K562 (cell line): ENCODE data around the gene VWA5B1. TPM values are rescaled to one million over a fixed set of nuclear protein-coding genes. Genes with fewer than 3 reads are reported as not detected.

ENCODE experiments used
- ATAC-seq: fragments of 200-7000 bp; cut with Tn5 transposase; 3 replicates; pipeline ENCODE4 v1.9.1; 2020; ENCODE audit warnings: moderate library complexity
- BruUV-seq: library from RNA; stranded (reverse); fragments of 400-500 nt; replicated peaks from 2 replicates; lab custom pipeline; 2021; lab: Mats Ljungman, UMichigan
- CTCF ChIA-PET: fragments of 300-600 bp; formaldehyde crosslinking; extraction: SDS; loops from one replicate; lab custom pipeline; 2021; ENCODE audit warnings: low intra/inter-chr PET ratio; lab: Yijun Ruan, JAX
- POLR2A ChIA-PET: fragments of 300-600, 350-650 bp; sonication (Branson Sonifier 250); formaldehyde crosslinking; extraction: SDS; loops from one replicate; lab custom pipeline; 2021; ENCODE audit warnings: antibody characterized with exemption, inconsistent platforms; lab: Yijun Ruan, JAX
- DNase-seq, 4 experiments: peaks; one replicate each; pipeline versions ENCODE4 v3.0.0 to v3.0.0-alpha.2; 2011 to 2018; ENCODE audit warnings: low spot score in 3 of 4, mixed read lengths in 3 of 4; ENCODE audit errors: extremely low read depth in 1 of 4
- FAIRE-seq: peaks from 2 replicates; lab custom pipeline; 2011; peaks lifted over from hg19 to GRCh38; lab: Jason Lieb, UNC
- H2AFZ ChIP-seq: 2 replicates; pipeline ENCODE4 v1.6.0; 2011; ENCODE audit warnings: low read depth, low read length, control low read depth, inconsistent platforms
- H3K27ac ChIP-seq: fragments of 200-600 bp; 3 replicates; pipeline ENCODE4 v1.8.0; 2011; ENCODE audit warnings: low read depth, mild to moderate bottlenecking, control low read depth, inconsistent platforms, low read length, moderate library complexity, mixed read lengths; ENCODE audit errors: extremely low read depth
- H3K27me3 ChIP-seq, 2 experiments: fragments of 300-600 bp in 1 of 2; 2 replicates in 1 of 2; 3 replicates in 1 of 2; pipeline versions ENCODE4 v1.6.0 to v1.8.0; 2011; ENCODE audit warnings: inconsistent platforms in 2 of 2, low read length in 2 of 2, mild to moderate bottlenecking in 1 of 2, mixed read lengths in 1 of 2, moderate library complexity in 1 of 2; ENCODE audit not compliant: control insufficient read depth in 2 of 2, insufficient read depth in 2 of 2
- H3K36me3 ChIP-seq: fragments of 300-600 bp; 3 replicates; pipeline ENCODE4 v1.8.0; 2011; ENCODE audit warnings: mild to moderate bottlenecking, low read length, inconsistent platforms; ENCODE audit not compliant: control insufficient read depth, insufficient read depth
- H3K4me1 ChIP-seq, 2 experiments: fragments of 200-600 bp in 1 of 2; replicated peaks in 1 of 2; 2 replicates in 1 of 2; 3 replicates in 1 of 2; pipeline versions ENCODE4 v1.5.1 to v1.8.0; 2011; ENCODE audit warnings: inconsistent platforms in 2 of 2, low read length in 2 of 2, mild to moderate bottlenecking in 1 of 2, mixed read lengths in 1 of 2, moderate library complexity in 1 of 2; ENCODE audit not compliant: control insufficient read depth in 2 of 2, insufficient read depth in 2 of 2
- H3K4me2 ChIP-seq: 2 replicates; pipeline ENCODE4 v1.6.1; 2011; ENCODE audit warnings: low read length, control low read depth, inconsistent platforms, mixed read lengths; ENCODE audit not compliant: insufficient read depth
- H3K4me3 ChIP-seq: fragments of 200-600 bp; sonication (generic), shearing (Covaris generic); 2 replicates; pipeline ENCODE4 v1.5.1; 2016; ENCODE audit warnings: control low read depth, inconsistent platforms
- H3K79me2 ChIP-seq: fragments of 200-600 bp; 3 replicates; pipeline ENCODE4 v1.8.0; 2011; ENCODE audit warnings: low read length, inconsistent platforms; ENCODE audit not compliant: control insufficient read depth, insufficient read depth
- H3K9ac ChIP-seq, 2 experiments: 2 replicates each; pipeline versions ENCODE4 v1.6.0 to v1.6.1; 2011; ENCODE audit warnings: low read depth in 2 of 2, low read length in 2 of 2, control low read depth in 1 of 2, inconsistent platforms in 1 of 2, mild to moderate bottlenecking in 1 of 2, mixed read lengths in 1 of 2; ENCODE audit not compliant: insufficient read depth in 1 of 2
- H3K9me1 ChIP-seq: one replicate; pipeline ENCODE4 v1.6.0; 2011; ENCODE audit warnings: inconsistent platforms, mild to moderate bottlenecking, low read length, moderate library complexity; ENCODE audit not compliant: control insufficient read depth, insufficient read depth
- H3K9me3 ChIP-seq: replicated peaks from 2 replicates; pipeline ENCODE4 v1.5.1; 2011; ENCODE audit warnings: low read depth, low read length, inconsistent platforms; ENCODE audit not compliant: control insufficient read depth, insufficient read depth
- H4K20me1 ChIP-seq: replicated peaks from 2 replicates; pipeline ENCODE4 v1.6.1; 2011; ENCODE audit warnings: low read length, inconsistent platforms, mixed read lengths; ENCODE audit not compliant: control insufficient read depth, insufficient read depth
- ILK ChIP-seq: fragments of 450-650 bp; IDR thresholded peaks from 2 replicates; pipeline ENCODE4 v1.6.1; 2016; ENCODE audit warnings: missing genetic modification characterization, low read depth, mild to moderate bottlenecking, missing compliant biosample characterization, moderate library complexity, borderline replicate concordance
- KLF16 ChIP-seq: IDR thresholded peaks from 2 replicates; pipeline ENCODE4 v1.6.1; 2016; ENCODE audit warnings: antibody characterized with exemption
- MYC ChIP-seq, 2 experiments: fragments of 250-450 bp in 1 of 2; sonication (Bioruptor Pico) in 1 of 2; IDR thresholded peaks; 2 replicates each; pipeline versions ENCODE4 v1.5.1 to v1.6.1; 2012 to 2021; ENCODE audit warnings: low read depth in 2 of 2, borderline replicate concordance in 1 of 2, improper control_type of control experiment in 1 of 2, low read length in 1 of 2, mild to moderate bottlenecking in 1 of 2, moderate library complexity in 1 of 2
- RFX1 ChIP-seq: fragments of 450-650 bp; IDR thresholded peaks from 2 replicates; pipeline ENCODE4 v1.6.1; 2016; ENCODE audit warnings: mild to moderate bottlenecking, moderate library complexity
- WHSC1 ChIP-seq: IDR thresholded peaks from one replicate; pipeline ENCODE4 v1.6.1; 2012; ENCODE audit warnings: low read length, control low read depth, inconsistent platforms
- ZNF165 ChIP-seq: fragments of 250-450 bp; sonication (Bioruptor Pico); IDR thresholded peaks from 2 replicates; pipeline ENCODE4 v1.4.0; 2020; ENCODE audit warnings: borderline replicate concordance
- WGBS: fragments of 100-300 bp; shearing (Covaris generic); methylation state at CpG from one replicate; pipeline ENCODE4 v1.1.6; 2016; ENCODE audit warnings: low coverage, mixed read lengths; ENCODE audit not compliant: insufficient coverage; ENCODE audit errors: missing lambda C conversion rate; 5-methylcytosine and 5-hydroxymethylcytosine counted together
- in situ Hi-C: fragments of 300-500 bp; cut with MboI; formaldehyde crosslinking; loops from 4 replicates; pipeline ENCODE4 v1.15.0; 2018; ENCODE audit warnings: inconsistent platforms, mixed read lengths
- intact Hi-C: fragments of 100-400 bp; cut with micrococcal nuclease; formaldehyde crosslinking; loops from 2 replicates; pipeline ENCODE4 v1.14.2; 2022
- polyA plus RNA-seq, 8 experiments: library from polyadenylated mRNA; depleted of rRNA in 4 of 8; stranded (reverse) in 5 of 8; unstranded in 3 of 8; fragments of >200 nt; fragmentation: Nextera tagmentation in 2 of 8; fragmentation: Illumina TruSeq in 1 of 8; extraction: Ambion mirVana in 2 of 8; extraction: Trizol in 1 of 8; gene quantifications; 2 replicates each; pipeline versions ENCODE4 v1.2.1 to v1.2.3, GENCODE V29; 2011 to 2014; ENCODE audit warnings: inconsistent platforms in 1 of 8, missing spikeins in 1 of 8
- total RNA-seq, 7 experiments: library from RNA; depleted of rRNA in 6 of 7; stranded (reverse); fragments of >200 nt in 6 of 7; fragmentation: Illumina TruSeq in 2 of 7; extraction: Trizol in 2 of 7; gene quantifications; 2 replicates each; pipeline versions ENCODE4 v1.2.1 to v1.2.3, GENCODE V29; 2011 to 2021; ENCODE audit warnings: low replicate concordance in 1 of 7
- TF ChIP-seq, protein P1 (sequence below), 2 experiments: fragments of 450-650 bp; IDR thresholded peaks; 2 replicates each; pipeline ENCODE4 v1.6.1; 2016
- TF ChIP-seq, protein P2 (sequence below): conservative IDR thresholded peaks from 2 replicates; pipeline ENCODE4 v1.6.1; 2011; ENCODE audit warnings: low read depth, mild to moderate bottlenecking, low read length; ENCODE audit not compliant: control insufficient read depth
- TF ChIP-seq, protein P3 (sequence below), 2 experiments: fragments of 450-650 bp; formaldehyde crosslinking in 1 of 2; IDR thresholded peaks; 2 replicates each; pipeline versions ENCODE4 v1.4.0 to v1.6.1; 2014 to 2020; ENCODE audit warnings: mild to moderate bottlenecking in 2 of 2, borderline replicate concordance in 1 of 2, low read depth in 1 of 2

The VWA5B1 gene
- total and polyA plus RNA-seq, 9 of the 15 experiments (the other 6 are each of a cell fraction or from before 2014, with no cell fraction given), result not detected

DNA sequence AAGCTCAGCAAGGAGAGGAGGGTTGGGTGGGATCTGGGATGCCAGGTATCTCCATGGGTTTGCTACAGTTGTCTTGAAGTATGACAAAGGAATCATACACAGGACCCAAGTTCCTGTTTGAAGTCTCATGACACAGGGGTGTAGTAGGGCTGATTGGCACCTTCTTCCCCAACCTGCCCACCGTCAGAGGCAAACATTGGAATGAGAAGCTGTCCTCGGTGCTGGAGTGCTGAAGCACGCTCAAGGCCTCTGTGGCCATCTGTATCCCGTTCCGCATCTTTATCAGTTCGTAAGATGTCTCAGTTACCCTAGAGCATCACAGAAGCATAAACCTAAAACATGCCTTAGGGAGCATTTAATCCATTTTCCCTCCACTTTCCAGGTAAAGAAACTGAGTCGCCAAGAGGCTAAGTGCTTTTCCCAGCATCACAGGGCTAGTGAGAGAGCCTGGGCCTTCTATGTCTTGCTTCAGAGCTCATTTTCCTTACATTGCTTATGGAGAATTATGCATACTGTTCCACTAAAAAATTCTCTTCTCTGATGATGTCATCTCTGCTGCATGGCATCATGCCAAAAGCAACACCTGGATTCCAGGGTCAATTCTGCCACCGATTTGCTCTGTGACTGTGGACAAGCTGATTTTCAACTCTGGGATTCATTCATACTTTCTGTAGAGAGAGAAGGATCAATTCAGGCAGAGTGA is 34.2 kb downstream of the VWA5B1 start:
- Histone ChIP-seq H3K9ac (no peak overlapping the region), H3K79me2 (no peaks in the 10 kb centered on the region), H3K4me2 (no peak overlapping the region), H3K4me1 (no peaks in the 10 kb centered on the region), H3K4me3 (no peak overlapping the region), H3K36me3 (no peaks in the 10 kb centered on the region), H2AFZ (no peak overlapping the region), H3K27ac (no peak overlapping the region), H3K9me1 (no peaks in the 10 kb centered on the region), H4K20me1 (no peaks in the 10 kb centered on the region; the same call in 1 of the 2 replicates), H3K27me3 (peaks cover 42 to 54% of the 10 kb centered on the region in 2 experiments), H3K9me3 (no peaks in the 10 kb centered on the region)
- ATAC-seq (no peak), DNase-seq (no peak), FAIRE-seq (no peak)
- CTCF ChIA-PET, result no interaction called here
- intact Hi-C loops (no loop called here), in situ Hi-C loops (no loop called here)
- no TSS peak for BruUV-seq
- WGBS, result 0% methylated on average over 8 of the region's 8 CpGs
- POLR2A ChIA-PET, result no interaction called here
- no peak for TF ChIP-seq ZNF165
- no peak for TF ChIP-seq RFX1
- TF ChIP-seq WHSC1, result no peak
- TF ChIP-seq, protein P1, sequence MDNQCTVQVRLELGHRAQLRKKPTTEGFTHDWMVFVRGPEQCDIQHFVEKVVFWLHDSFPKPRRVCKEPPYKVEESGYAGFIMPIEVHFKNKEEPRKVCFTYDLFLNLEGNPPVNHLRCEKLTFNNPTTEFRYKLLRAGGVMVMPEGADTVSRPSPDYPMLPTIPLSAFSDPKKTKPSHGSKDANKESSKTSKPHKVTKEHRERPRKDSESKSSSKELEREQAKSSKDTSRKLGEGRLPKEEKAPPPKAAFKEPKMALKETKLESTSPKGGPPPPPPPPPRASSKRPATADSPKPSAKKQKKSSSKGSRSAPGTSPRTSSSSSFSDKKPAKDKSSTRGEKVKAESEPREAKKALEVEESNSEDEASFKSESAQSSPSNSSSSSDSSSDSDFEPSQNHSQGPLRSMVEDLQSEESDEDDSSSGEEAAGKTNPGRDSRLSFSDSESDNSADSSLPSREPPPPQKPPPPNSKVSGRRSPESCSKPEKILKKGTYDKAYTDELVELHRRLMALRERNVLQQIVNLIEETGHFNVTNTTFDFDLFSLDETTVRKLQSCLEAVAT (IDR thresholded peaks at IDR 0.05), result no peak
- TF ChIP-seq ILK (tag), result no peak
- TF ChIP-seq, protein P2, sequence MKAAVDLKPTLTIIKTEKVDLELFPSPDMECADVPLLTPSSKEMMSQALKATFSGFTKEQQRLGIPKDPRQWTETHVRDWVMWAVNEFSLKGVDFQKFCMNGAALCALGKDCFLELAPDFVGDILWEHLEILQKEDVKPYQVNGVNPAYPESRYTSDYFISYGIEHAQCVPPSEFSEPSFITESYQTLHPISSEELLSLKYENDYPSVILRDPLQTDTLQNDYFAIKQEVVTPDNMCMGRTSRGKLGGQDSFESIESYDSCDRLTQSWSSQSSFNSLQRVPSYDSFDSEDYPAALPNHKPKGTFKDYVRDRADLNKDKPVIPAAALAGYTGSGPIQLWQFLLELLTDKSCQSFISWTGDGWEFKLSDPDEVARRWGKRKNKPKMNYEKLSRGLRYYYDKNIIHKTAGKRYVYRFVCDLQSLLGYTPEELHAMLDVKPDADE, result no peak
- TF ChIP-seq, protein P3, sequence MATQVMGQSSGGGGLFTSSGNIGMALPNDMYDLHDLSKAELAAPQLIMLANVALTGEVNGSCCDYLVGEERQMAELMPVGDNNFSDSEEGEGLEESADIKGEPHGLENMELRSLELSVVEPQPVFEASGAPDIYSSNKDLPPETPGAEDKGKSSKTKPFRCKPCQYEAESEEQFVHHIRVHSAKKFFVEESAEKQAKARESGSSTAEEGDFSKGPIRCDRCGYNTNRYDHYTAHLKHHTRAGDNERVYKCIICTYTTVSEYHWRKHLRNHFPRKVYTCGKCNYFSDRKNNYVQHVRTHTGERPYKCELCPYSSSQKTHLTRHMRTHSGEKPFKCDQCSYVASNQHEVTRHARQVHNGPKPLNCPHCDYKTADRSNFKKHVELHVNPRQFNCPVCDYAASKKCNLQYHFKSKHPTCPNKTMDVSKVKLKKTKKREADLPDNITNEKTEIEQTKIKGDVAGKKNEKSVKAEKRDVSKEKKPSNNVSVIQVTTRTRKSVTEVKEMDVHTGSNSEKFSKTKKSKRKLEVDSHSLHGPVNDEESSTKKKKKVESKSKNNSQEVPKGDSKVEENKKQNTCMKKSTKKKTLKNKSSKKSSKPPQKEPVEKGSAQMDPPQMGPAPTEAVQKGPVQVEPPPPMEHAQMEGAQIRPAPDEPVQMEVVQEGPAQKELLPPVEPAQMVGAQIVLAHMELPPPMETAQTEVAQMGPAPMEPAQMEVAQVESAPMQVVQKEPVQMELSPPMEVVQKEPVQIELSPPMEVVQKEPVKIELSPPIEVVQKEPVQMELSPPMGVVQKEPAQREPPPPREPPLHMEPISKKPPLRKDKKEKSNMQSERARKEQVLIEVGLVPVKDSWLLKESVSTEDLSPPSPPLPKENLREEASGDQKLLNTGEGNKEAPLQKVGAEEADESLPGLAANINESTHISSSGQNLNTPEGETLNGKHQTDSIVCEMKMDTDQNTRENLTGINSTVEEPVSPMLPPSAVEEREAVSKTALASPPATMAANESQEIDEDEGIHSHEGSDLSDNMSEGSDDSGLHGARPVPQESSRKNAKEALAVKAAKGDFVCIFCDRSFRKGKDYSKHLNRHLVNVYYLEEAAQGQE (IDR thresholded peaks at IDR 0.05; ENCODE audit: borderline replicate concordance), result peak; percentile 80
- TF ChIP-seq, protein P3 (CRISPR knock-in tag; IDR thresholded peaks at IDR 0.05; ENCODE audit: low read depth), result peak; percentile 78; the same call in 1 of the 2 replicates
- no peak for TF ChIP-seq KLF16
- TF ChIP-seq MYC (IDR thresholded peaks at IDR 0.05; ENCODE audit: low read depth, low read length), result no peak
- no peak for TF ChIP-seq MYC (CRISPR knock-in tag; IDR thresholded peaks at IDR 0.05; ENCODE audit: borderline replicate concordance, low read depth)
